SH-SY5Y (cell line): ENCODE data around the gene DOCK8.

Experiments
- GATA2 ChIP-seq: IDR thresholded peaks from 2 replicates; pipeline ENCODE4 v1.6.1; 2011; ENCODE audit warnings: mild to moderate bottlenecking, low read depth, low read length
- GATA3 ChIP-seq: IDR thresholded peaks from 2 replicates; pipeline ENCODE4 v1.6.1; 2011; ENCODE audit warnings: low read depth, mild to moderate bottlenecking, low read length, moderate library complexity

DNA sequence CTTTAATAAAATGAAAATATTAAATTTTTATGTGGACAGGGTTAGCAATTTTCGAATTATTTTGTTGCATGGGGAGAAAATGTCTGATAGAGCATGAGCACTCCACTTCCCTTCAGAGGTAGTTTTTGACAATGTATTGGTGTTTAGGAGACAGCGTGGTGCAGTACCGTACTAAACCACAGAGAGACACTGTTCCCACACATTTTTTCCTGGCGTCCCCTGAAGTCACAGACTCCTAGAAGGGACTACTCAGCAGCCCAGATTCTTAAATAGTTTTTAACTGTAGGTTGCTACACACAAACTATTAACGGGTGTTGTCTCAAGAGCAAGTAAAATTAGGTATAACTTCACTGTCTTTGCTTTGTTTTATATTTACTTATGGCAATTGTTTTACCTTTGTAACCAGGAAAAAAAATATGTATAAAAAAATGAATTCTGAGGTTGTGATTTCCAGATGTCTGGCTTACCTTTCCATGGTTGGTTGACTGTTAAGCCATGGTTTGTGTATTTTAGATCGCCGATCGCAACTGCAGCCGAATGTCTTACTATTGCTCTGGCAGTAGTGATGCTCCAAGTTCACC, 171.2 kb downstream of the DOCK8 start:
- no peak for TF ChIP-seq GATA2
- TF ChIP-seq GATA3, result no peak
